Uterus (tissue), 4 donors: ENCODE results near the gene CCNE1. TPM values are rescaled to one million over a fixed set of nuclear protein-coding genes. Genes with fewer than 3 reads are reported as not detected.

ENCODE experiments used
- DNase-seq, 2 donors: peaks; one replicate each; pipeline ENCODE4 v3.0.0-alpha.2; 2019 to 2020
- H3K27ac ChIP-seq, 2 donors: fragments of 200-600 bp; sonication (generic); 1 replicate in 1 of 2; 2 replicates in 1 of 2; pipeline ENCODE4 v1.5.1; 2016 to 2018
- H3K27me3 ChIP-seq, 2 donors: fragments of 200-600 bp; sonication (generic); one replicate each; pipeline ENCODE4 v1.5.1; 2018 to 2019; ENCODE audit warnings: control low read depth in 1 of 2
- H3K36me3 ChIP-seq, 2 donors: fragments of 200-600 bp; sonication (generic); one replicate each; pipeline ENCODE4 v1.5.1; 2019; ENCODE audit warnings: control low read depth in 1 of 2
- H3K4me1 ChIP-seq, 2 donors: fragments of 200-600 bp; sonication (generic); one replicate each; pipeline ENCODE4 v1.5.1; 2018 to 2019; ENCODE audit warnings: control low read depth in 1 of 2
- H3K4me3 ChIP-seq, 2 donors: fragments of 200-600 bp; sonication (generic); 1 replicate in 1 of 2; 2 replicates in 1 of 2; pipeline ENCODE4 v1.5.1; 2018 to 2019; ENCODE audit warnings: mild to moderate bottlenecking in 1 of 2
- H3K9me3 ChIP-seq, 2 donors: fragments of 200-600 bp; sonication (generic); one replicate each; pipeline ENCODE4 v1.5.1; 2019; ENCODE audit warnings: control low read depth in 1 of 2
- CTCF ChIP-seq, 4 experiments: fragments of 200-600 bp in 2 of 4; fragments of 450-650 bp in 2 of 4; sonication (generic) in 2 of 4; IDR thresholded peaks; one replicate each; pipeline ENCODE4 v1.5.1; 2016 to 2019; ENCODE audit warnings: antibody characterized with exemption in 4 of 4, mild to moderate bottlenecking in 2 of 4, moderate library complexity in 1 of 4
- POLR2A ChIP-seq, 2 donors: fragments of 450-650 bp; IDR thresholded peaks; one replicate each; pipeline ENCODE4 v1.6.1; 2016; ENCODE audit warnings: antibody characterized with exemption in 2 of 2, mild to moderate bottlenecking in 1 of 2, moderate library complexity in 1 of 2
- intact Hi-C: fragments of 100-400 bp; cut with DNase I; formaldehyde crosslinking; loops from one replicate; pipeline ENCODE4 v1.15.1; 2023; ENCODE audit warnings: low total_unique reads
- total RNA-seq, 4 donors: library from RNA; depleted of rRNA in 3 of 4; stranded (reverse); fragments of >200 nt in 3 of 4; gene quantifications; one replicate each; pipeline versions ENCODE4 v1.1.0 to v1.2.4, GENCODE V29; 2014 to 2023
- donor health status: DM: yes; HTN: yes; CAD: no.

CCNE1 gene
- total RNA-seq, 4 donors from 2014 or later: 0.70 to 5.5 TPM; not detected in 2

DNA sequence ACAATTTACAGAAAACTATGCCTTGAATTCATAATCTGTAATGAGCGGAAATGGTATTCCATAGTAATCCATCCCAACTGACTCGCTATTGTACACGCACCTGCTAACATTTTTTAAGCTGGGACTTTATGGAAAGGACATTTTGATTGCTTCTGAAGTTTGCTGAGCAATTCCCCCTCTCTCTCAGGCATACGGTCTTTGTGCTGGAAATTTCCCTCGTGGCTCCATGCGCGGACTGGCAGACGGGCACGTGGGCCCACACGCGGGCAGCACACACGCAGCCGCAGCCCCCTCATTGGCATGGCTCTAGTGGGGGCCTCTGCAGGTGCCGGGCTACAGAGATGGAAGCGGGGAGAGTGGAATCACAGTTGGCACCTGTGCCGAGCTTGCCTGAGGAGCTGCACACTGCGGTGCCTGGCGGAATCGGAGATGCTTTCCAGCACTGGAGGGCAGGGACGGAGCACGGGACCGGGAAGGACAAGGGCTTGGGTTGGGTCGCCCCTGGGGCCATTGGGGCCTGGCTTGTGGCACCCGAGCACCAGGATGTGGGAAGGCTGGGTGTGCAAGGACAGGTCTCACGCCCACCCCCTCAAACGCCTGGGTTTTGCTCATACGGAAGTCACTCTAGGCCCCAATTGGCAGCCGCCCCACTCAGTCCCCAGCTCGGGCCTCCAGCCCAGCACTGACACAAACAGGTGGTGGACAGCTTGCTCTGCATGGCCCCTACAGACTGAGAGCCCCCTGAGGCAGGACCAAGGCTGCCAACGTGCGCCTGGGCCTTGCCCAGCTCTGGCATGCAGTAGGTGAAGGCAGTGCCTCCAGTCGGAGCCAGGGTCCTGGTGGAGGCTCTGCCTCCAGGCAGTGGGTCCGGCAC, 30.2 kb upstream of the CCNE1 start:
- Histone ChIP-seq H3K27ac (no peak overlapping the region), H3K27me3 (no peaks in the 10 kb centered on the region), H3K36me3 (no peaks in the 10 kb centered on the region), H3K4me3 (no peak overlapping the region), H3K4me1 (no peaks in the 10 kb centered on the region), H3K9me3 (no peaks in the 10 kb centered on the region)
- DNase-seq: no peak
- no peak for TF ChIP-seq POLR2A (IDR thresholded peaks at IDR 0.05)
- TF ChIP-seq CTCF (IDR thresholded peaks at IDR 0.05): no peak
- intact Hi-C loops: no loop called here

DNA sequence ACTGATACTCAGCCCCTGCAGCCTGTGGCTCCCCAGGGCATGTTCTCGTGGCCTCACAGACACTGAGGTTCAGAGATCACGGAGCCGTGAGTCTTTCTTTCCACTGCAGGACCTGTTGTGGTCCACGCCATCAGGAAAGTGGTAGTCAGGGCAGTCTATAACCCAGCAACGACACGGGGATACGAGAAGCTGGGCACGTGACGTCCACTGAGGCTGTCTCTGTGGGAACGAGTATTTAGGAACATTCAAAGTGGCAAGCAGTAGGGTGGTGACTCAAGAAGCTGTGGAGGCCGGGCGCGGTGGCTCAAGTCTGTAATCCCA, 29.6 kb upstream of the CCNE1 start:
- no peak overlapping the region for H3K4me3 ChIP-seq
- H3K36me3 ChIP-seq: no peaks in the 10 kb centered on the region
- intact Hi-C loops: no loop called here
- no peak overlapping the region for H3K27ac ChIP-seq
- no peak for DNase-seq
- H3K9me3 ChIP-seq: no peaks in the 10 kb centered on the region
- TF ChIP-seq POLR2A (IDR thresholded peaks at IDR 0.05) (no peak), CTCF (IDR thresholded peaks at IDR 0.05) (no peak)
- no peaks in the 10 kb centered on the region for H3K4me1 ChIP-seq
- no peaks in the 10 kb centered on the region for H3K27me3 ChIP-seq

DNA sequence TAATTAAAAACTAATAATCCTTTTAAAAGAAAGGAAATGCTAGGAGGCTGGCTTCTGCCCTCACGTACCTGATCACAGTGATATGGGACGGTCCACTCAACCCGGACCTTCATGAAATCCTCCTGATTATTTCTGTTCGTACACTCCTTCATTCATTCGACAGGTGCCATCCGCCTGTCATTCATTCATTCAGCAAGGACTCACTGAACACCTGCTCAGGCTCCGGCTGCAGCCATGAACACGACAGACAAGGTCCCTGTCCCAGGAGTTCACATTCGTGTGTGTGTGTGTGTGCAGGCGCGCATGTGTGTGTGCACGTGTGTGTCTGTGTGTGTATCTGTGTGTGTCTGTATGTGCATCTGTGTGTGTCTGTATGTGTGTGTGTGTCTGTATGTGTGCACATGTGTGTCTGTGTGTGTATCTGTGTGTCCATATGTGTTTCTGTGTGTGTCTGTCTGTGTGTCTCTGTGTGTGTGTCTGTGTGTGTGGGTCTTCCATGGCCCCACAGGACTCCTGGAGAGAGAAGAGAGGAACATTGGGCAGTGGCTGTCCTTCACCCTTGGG, 28.1 kb upstream of the CCNE1 start:
- intact Hi-C loops: no loop called here
- H3K27me3 ChIP-seq: no peaks in the 10 kb centered on the region
- H3K4me3 ChIP-seq: no peak overlapping the region
- TF ChIP-seq CTCF (IDR thresholded peaks at IDR 0.05) (no peak), POLR2A (IDR thresholded peaks at IDR 0.05) (no peak)
- H3K9me3 ChIP-seq: no peaks in the 10 kb centered on the region
- H3K36me3 ChIP-seq: no peaks in the 10 kb centered on the region
- H3K4me1 ChIP-seq: no peaks in the 10 kb centered on the region
- DNase-seq: no peak
- no peak overlapping the region for H3K27ac ChIP-seq

DNA sequence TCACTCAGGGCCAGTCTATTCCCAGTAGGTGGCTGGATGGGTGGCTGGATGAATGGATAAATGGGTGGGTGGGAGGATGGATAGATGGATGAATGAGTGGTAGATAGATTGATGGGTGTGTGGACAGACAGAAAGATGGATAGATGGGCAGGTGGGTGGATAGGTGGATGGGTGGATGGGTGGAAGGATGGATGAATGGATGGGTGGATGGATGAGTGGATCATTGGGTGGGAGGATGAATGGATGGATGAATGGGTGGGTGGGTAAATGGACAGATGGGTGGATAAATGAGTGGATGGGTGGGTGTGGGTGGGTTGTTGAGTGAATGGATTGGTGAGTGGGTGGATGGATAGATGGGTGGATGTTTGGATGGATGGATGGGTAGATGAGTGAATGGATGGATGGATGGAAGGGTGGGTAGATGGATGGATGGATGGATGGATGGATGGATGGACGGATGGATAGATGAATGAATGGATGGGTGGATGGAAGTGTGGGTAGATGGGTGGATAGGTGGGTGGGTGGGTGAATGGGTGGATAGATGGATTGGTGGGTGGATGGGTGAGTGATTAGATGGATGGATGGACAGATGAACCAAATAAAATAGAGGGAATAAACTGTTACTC, 27.1 kb upstream of the CCNE1 start:
- TF ChIP-seq POLR2A (IDR thresholded peaks at IDR 0.05): no peak
- TF ChIP-seq CTCF (IDR thresholded peaks at IDR 0.05): no peak
- H3K27me3 ChIP-seq: no peaks in the 10 kb centered on the region
- H3K9me3 ChIP-seq: no peaks in the 10 kb centered on the region
- intact Hi-C loops: no loop called here
- no peaks in the 10 kb centered on the region for H3K4me1 ChIP-seq
- no peak overlapping the region for H3K4me3 ChIP-seq
- H3K36me3 ChIP-seq: no peaks in the 10 kb centered on the region
- H3K27ac ChIP-seq: no peak overlapping the region
- DNase-seq: no peak

GRCh38 chr19:29785360-29785759, 26.4 kb upstream of the CCNE1 start:
- H3K4me3 ChIP-seq: no peak overlapping the region
- H3K27me3 ChIP-seq: no peaks in the 10 kb centered on the region
- no peak for DNase-seq
- no peaks in the 10 kb centered on the region for H3K36me3 ChIP-seq
- no peaks in the 10 kb centered on the region for H3K9me3 ChIP-seq
- intact Hi-C loops: no loop called here
- no peaks in the 10 kb centered on the region for H3K4me1 ChIP-seq
- no peak overlapping the region for H3K27ac ChIP-seq
- TF ChIP-seq CTCF (IDR thresholded peaks at IDR 0.05) (no peak), POLR2A (IDR thresholded peaks at IDR 0.05) (no peak)
